ENCODE data around the gene SLC37A4. TPM values are rescaled to one million over a fixed set of nuclear protein-coding genes. Genes with fewer than 3 reads are reported as not detected.

The SLC37A4 gene
- total RNA-seq, 4 donors from 2014 or later = 18.2 to 253 (median 209) TPM

DNA sequence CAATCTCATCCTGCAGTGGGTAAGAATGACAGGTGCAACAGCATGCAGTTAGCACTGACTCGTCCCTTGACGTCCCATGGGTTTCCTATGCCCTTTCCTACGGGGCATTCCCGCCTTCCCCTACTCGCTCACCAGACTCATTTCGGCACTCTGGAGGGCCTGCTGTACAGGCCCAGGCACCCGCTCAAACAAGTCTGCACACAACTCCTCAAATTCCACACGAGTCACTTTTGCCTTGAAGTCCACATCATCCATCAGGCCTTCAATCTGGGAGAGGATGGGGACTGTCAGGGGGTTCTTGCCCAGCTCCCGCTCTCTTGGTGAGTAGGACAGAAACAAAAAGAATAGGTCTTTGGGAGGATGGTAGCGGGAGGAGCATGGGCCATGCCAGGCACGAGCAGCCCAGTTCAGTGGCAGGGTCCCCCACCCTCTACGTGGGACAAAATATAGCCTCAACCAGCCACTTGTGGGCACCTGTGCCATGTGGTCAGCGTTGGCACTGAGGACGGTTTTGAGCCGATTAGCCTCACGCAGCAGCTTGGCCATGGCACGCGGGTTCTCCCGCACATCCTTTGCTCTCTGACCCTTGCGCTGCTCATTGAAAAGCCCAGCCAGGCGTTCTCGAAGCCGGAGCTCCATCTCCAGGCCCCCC is 21.6 kb upstream of the SLC37A4 start:
- no peak for DNase-seq
- H3K4me3 ChIP-seq = no peak overlapping the region
- peaks cover 0 to 80% (median 0%) of the 10 kb centered on the region in 3 donors for H3K36me3 ChIP-seq
- no peaks in the 10 kb centered on the region for H3K27me3 ChIP-seq
- no peaks in the 10 kb centered on the region for H3K9me3 ChIP-seq
- H3K4me1 ChIP-seq = peaks cover 0 to 15% (median 3%) of the 10 kb centered on the region in 4 donors
- TF ChIP-seq, protein P1, sequence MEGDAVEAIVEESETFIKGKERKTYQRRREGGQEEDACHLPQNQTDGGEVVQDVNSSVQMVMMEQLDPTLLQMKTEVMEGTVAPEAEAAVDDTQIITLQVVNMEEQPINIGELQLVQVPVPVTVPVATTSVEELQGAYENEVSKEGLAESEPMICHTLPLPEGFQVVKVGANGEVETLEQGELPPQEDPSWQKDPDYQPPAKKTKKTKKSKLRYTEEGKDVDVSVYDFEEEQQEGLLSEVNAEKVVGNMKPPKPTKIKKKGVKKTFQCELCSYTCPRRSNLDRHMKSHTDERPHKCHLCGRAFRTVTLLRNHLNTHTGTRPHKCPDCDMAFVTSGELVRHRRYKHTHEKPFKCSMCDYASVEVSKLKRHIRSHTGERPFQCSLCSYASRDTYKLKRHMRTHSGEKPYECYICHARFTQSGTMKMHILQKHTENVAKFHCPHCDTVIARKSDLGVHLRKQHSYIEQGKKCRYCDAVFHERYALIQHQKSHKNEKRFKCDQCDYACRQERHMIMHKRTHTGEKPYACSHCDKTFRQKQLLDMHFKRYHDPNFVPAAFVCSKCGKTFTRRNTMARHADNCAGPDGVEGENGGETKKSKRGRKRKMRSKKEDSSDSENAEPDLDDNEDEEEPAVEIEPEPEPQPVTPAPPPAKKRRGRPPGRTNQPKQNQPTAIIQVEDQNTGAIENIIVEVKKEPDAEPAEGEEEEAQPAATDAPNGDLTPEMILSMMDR (IDR thresholded peaks at IDR 0.05) = no peak
- TF ChIP-seq POLR2A (IDR thresholded peaks at IDR 0.05) = no peak
- no peak overlapping the region for H3K27ac ChIP-seq

DNA sequence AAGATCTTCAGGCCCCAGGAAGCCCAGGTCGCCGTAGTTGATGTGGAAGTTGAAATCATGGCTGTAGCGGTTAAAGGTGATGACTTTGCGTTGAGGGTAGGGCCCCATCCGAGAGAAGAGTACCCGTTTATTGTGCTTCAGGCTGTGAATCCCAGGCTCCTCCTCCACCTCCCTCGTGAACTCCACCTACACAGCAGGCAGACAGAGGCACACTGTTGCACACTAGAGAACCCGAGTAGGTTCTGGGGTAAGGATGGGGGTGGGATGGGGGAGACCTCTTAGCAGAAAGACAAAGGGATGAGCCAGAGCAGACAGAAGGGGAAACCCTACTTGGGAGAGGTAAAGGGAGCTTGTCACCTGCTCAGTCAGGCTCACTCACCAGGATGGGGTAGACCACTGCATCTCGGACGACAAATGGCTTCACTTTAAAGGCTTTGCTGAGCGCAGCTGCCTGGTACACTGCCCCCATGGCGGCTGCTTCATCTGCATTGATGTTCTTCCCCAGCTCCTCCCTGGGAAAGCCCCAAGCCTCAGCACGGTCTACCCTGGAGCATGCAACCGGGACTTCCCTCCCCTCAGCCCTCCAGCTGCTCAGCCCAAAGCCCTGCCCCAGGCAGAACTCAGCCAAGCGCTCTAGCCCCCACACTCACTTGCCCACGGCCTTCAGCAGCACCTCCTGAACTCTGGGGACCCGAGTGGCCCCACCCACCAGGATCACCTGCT is 20.9 kb upstream of the SLC37A4 start:
- no peak for TF ChIP-seq POLR2A (IDR thresholded peaks at IDR 0.05)
- TF ChIP-seq, protein P1 (IDR thresholded peaks at IDR 0.05) = no peak
- H3K27ac ChIP-seq = no peak overlapping the region
- DNase-seq = no peak
- H3K36me3 ChIP-seq = peaks cover 0 to 87% (median 0%) of the 10 kb centered on the region in 3 donors
- no peaks in the 10 kb centered on the region for H3K27me3 ChIP-seq
- H3K4me3 ChIP-seq = no peak overlapping the region
- peaks cover 0 to 15% (median 3%) of the 10 kb centered on the region in 4 donors for H3K4me1 ChIP-seq
- no peaks in the 10 kb centered on the region for H3K9me3 ChIP-seq

DNA sequence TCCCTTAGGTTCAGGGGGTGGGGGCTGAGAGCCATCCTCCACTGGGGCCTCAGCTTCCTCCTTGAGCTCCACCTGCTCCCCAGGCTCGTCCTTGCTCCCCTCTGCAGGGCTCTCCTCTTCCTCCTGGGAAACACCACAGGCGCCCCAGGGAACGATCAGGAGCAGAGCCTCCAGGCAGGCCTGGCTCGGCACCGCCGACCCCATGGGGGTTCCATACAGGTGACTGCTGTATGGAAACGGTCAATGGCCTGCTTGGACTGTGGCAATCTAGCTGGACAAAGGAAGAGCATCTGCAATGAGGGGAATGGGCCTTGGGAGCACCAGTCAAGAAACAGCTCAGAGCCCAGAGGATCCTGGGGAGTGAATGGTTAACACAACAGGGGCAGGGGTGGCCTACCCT is 18.4 kb upstream of the SLC37A4 start:
- TF ChIP-seq, protein P1 (IDR thresholded peaks at IDR 0.05) = no peak
- TF ChIP-seq POLR2A (IDR thresholded peaks at IDR 0.05) = no peak
- Histone ChIP-seq H3K27ac (no peak overlapping the region), H3K36me3 (peaks cover 0 to 89% (median 0%) of the 10 kb centered on the region in 3 donors), H3K27me3 (no peaks in the 10 kb centered on the region), H3K4me3 (no peak overlapping the region), H3K9me3 (no peaks in the 10 kb centered on the region), H3K4me1 (no peaks in the 10 kb centered on the region)
- DNase-seq = no peak

DNA sequence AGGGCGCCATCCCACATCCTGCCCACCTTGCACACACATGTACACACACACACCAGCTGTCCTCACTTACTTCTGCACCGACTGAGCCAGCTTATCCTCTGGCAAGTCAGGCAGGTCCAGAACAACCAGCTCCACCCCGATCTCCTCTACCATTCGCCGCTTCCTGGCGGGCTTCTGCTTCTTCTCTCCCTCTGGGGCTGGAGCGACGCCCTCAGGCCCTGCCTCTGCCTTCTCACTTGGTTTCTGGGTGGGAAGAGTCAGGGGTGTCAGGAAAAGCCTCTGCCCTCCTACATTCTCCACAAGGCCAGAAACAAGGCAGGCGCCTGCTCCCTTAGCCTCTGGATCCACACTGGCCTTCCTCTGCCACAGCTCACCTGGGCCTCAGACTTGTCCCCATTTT is 18.0 kb upstream of the SLC37A4 start:
- DNase-seq = no peak
- Histone ChIP-seq H3K4me1 (no peaks in the 10 kb centered on the region), H3K9me3 (no peaks in the 10 kb centered on the region), H3K27ac (no peak overlapping the region), H3K36me3 (peaks cover 0 to 85% (median 0%) of the 10 kb centered on the region in 3 donors), H3K27me3 (no peaks in the 10 kb centered on the region), H3K4me3 (no peak overlapping the region)
- TF ChIP-seq, protein P1 (IDR thresholded peaks at IDR 0.05) = no peak
- TF ChIP-seq POLR2A (IDR thresholded peaks at IDR 0.05) = no peak

DNA sequence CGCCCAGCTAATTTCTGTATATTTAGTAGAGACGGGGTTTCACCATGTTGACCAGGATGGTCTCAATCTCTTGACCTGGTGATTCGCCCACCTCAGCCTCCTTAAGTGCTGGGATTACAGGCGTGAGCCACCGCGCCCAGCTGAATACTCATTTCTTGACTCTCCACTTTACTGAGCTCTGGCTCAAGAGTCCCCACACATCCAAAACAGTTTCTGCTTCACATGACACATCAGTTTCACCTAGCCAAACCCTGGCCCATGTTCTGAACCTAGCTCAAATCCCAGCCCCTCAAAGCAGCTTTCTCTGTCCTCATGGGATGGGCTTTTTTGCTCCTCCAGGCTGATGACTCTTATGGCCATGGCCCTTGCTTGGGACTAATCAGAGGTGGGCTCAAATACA is 16.5 kb upstream of the SLC37A4 start:
- Histone ChIP-seq H3K27ac (no peak overlapping the region), H3K9me3 (no peaks in the 10 kb centered on the region), H3K36me3 (peaks cover 0 to 70% (median 0%) of the 10 kb centered on the region in 3 donors), H3K27me3 (no peaks in the 10 kb centered on the region), H3K4me3 (no peak overlapping the region), H3K4me1 (no peaks in the 10 kb centered on the region)
- no peak for DNase-seq
- TF ChIP-seq, protein P1 (IDR thresholded peaks at IDR 0.05) = no peak
- no peak for TF ChIP-seq POLR2A (IDR thresholded peaks at IDR 0.05)

All from Peyer's patch (tissue), 4 donors.